HUDEP-2 (cell line): Measurements from ENCODE around the gene HOXA6.
A peak's percentile ranks its signal among the peaks of the same experiment; 100 is the strongest.

Experiments
- DNase-seq, 76 experiments: peaks; one replicate each; lab custom pipeline; 2025; ENCODE audit not compliant: unreplicated experiment in 76 of 76; lab: John Stamatoyannopoulos, UW

Gene HOXA6

GRCh38 chr7:27152816-27153442 is 5.4 kb upstream of the HOXA6 start:
- no peak for DNase-seq

GRCh38 chr7:27151931-27152815 is 4.6 kb upstream of the HOXA6 start, which contains the start of gene HOXA3:
HOXA3 (minus strand) TSS chr7:27152583; CDS start chr7:27110640, 41,943 bp downstream.
- no peak for DNase-seq

GRCh38 chr7:27151341-27151930 is 3.9 kb upstream of the HOXA6 start:
- no peak for DNase-seq

GRCh38 chr7:27150568-27151340 is 3.2 kb upstream of the HOXA6 start:
- peak in 54 of 76 experiments; percentile 4 to 70 (median 34) for DNase-seq

- no peak for DNase-seq
Measured at GRCh38 chr7:27149842-27150567, 2.4 kb upstream of the HOXA6 start.

- DNase-seq = no peak
Measured at GRCh38 chr7:27148756-27149641, 1.4 kb upstream of the HOXA6 start.

GRCh38 chr7:27148031-27148755 is 619 bp upstream of the HOXA6 start:
- DNase-seq = no peak

- DNase-seq = no peak
Measured at GRCh38 chr7:27146491-27147198, 929 bp downstream of the HOXA6 start.

- DNase-seq = no peak
Measured at GRCh38 chr7:27145914-27146412, 1.6 kb downstream of the HOXA6 start.

- no peak for DNase-seq
Measured at GRCh38 chr7:27145165-27145913, 2.2 kb downstream of the HOXA6 start.

- DNase-seq = no peak
Measured at GRCh38 chr7:27144781-27145164, 2.8 kb downstream of the HOXA6 start.

- DNase-seq = no peak
Measured at GRCh38 chr7:27143950-27144780, 3.4 kb downstream of the HOXA6 start.

GRCh38 chr7:27143023-27143949 is 4.3 kb downstream of the HOXA6 start, which contains the start of gene HOXA5:
HOXA5 (minus strand) TSS chr7:27143681; CDS start chr7:27143607, 74 bp downstream.
- peak in 4 of 76 experiments; percentile 3 to 30 (median 18) for DNase-seq

GRCh38 chr7:27142580-27143022 is 5.0 kb downstream of the HOXA6 start:
- DNase-seq = no peak
